Measurements from ENCODE around the gene PRKAG2.

- TF ChIP-seq CTCF (IDR thresholded peaks at IDR 0.05; ENCODE audit: insufficient read depth, low read length, poor library complexity, severe bottlenecking) (no peak), EZH2phosphoT487 (conservative IDR thresholded peaks at IDR 0.05; ENCODE audit: low read length) (no peak)
These were observed 3.8 kb upstream of the PRKAG2 start for GRCh38 chr7:151880688-151881087.
